Neural progenitor cell (in vitro differentiated cells): ENCODE measurements around the gene KRTAP4-6. TPM values are rescaled to one million over a fixed set of nuclear protein-coding genes. Genes with fewer than 3 reads are reported as not detected.

Experiments
- DNase-seq: peaks from one replicate; pipeline ENCODE4 v3.0.0-alpha.2; 2016; ENCODE audit warnings: low spot score
- H2AFZ ChIP-seq: fragments of 200-600 bp; sonication (generic); replicated peaks from 2 replicates; pipeline ENCODE4 v1.6.1; 2016; ENCODE audit warnings: antibody characterized with exemption
- H3F3A ChIP-seq: fragments of 200-600 bp; sonication (generic); 2 replicates; pipeline ENCODE4 v1.6.1; 2016; ENCODE audit warnings: antibody characterized with exemption, low read depth
- H3K27ac ChIP-seq: fragments of 200-600 bp; sonication (generic); 2 replicates; pipeline ENCODE4 v1.5.1; 2016; ENCODE audit warnings: mild to moderate bottlenecking
- H3K27me3 ChIP-seq: fragments of 200-600 bp; sonication (generic); 2 replicates; pipeline ENCODE4 v1.6.1; 2016; ENCODE audit warnings: mild to moderate bottlenecking, moderate library complexity
- H3K36me3 ChIP-seq: fragments of 200-600 bp; sonication (generic); 2 replicates; pipeline ENCODE4 v1.5.1; 2016
- H3K4me1 ChIP-seq: fragments of 200-600 bp; sonication (generic); 2 replicates; pipeline ENCODE4 v1.6.1; 2016; ENCODE audit warnings: mixed run types
- H3K4me2 ChIP-seq: fragments of 200-600 bp; sonication (generic); 2 replicates; pipeline ENCODE4 v1.6.1; 2016
- H3K4me3 ChIP-seq: fragments of 200-600 bp; sonication (generic); 2 replicates; pipeline ENCODE4 v1.5.1; 2016
- H3K79me2 ChIP-seq: fragments of 200-600 bp; sonication (generic); 2 replicates; pipeline ENCODE4 v1.6.1; 2016; ENCODE audit warnings: low read depth
- H3K9ac ChIP-seq: fragments of 200-600 bp; sonication (generic); 2 replicates; pipeline ENCODE4 v1.6.1; 2016
- H3K9me3 ChIP-seq: fragments of 200-600 bp; sonication (generic); 2 replicates; pipeline ENCODE4 v1.5.1; 2016; ENCODE audit warnings: low read depth
- H4K20me1 ChIP-seq: fragments of 200-600 bp; sonication (generic); 2 replicates; pipeline ENCODE4 v1.6.1; 2016; ENCODE audit warnings: low read depth
- H3K27ac Mint-ChIP-seq: 3 replicates; pipeline ENCODE4 v1.8.0; 2021; ENCODE audit warnings: mixed read lengths
- H3K27me3 Mint-ChIP-seq: 2 replicates; pipeline ENCODE4 v1.8.0; 2022; ENCODE audit warnings: low read depth, mild to moderate bottlenecking, inconsistent platforms, moderate library complexity, mixed read lengths; ENCODE audit not compliant: insufficient read depth
- H3K36me3 Mint-ChIP-seq: 3 replicates; pipeline ENCODE4 v1.8.0; 2021; ENCODE audit warnings: mixed read lengths
- H3K4me1 Mint-ChIP-seq: 3 replicates; pipeline ENCODE4 v1.8.0; 2021; ENCODE audit warnings: mixed read lengths
- H3K4me3 Mint-ChIP-seq: 3 replicates; pipeline ENCODE4 v1.8.0; 2021; ENCODE audit warnings: mild to moderate bottlenecking, moderate library complexity, mixed read lengths
- H3K9me3 Mint-ChIP-seq: 3 replicates; pipeline ENCODE4 v1.8.0; 2020; ENCODE audit warnings: mixed read lengths
- EZH2 ChIP-seq: fragments of 200-600 bp; sonication (generic); IDR thresholded peaks from 2 replicates; pipeline ENCODE4 v1.6.1; 2017; ENCODE audit warnings: antibody characterized with exemption, mild to moderate bottlenecking, moderate library complexity
- EZH2phosphoT487 ChIP-seq: fragments of 200-600 bp; sonication (generic); IDR thresholded peaks from 2 replicates; pipeline ENCODE4 v1.6.1; 2017; ENCODE audit warnings: antibody characterized with exemption
- total RNA-seq: library from RNA; depleted of rRNA; stranded (reverse); fragments of >200 nt; gene quantifications from 2 replicates; pipeline ENCODE4 v1.2.3, GENCODE V29; 2015; ENCODE audit warnings: low replicate concordance
- TF ChIP-seq, protein P1 (sequence below): fragments of 200-600 bp; sonication (generic); IDR thresholded peaks from 2 replicates; pipeline ENCODE4 v1.5.1; 2017; ENCODE audit warnings: antibody characterized with exemption, mild to moderate bottlenecking

The KRTAP4-6 gene
- total RNA-seq, 1 donor from 2014 or later: not detected

DNA sequence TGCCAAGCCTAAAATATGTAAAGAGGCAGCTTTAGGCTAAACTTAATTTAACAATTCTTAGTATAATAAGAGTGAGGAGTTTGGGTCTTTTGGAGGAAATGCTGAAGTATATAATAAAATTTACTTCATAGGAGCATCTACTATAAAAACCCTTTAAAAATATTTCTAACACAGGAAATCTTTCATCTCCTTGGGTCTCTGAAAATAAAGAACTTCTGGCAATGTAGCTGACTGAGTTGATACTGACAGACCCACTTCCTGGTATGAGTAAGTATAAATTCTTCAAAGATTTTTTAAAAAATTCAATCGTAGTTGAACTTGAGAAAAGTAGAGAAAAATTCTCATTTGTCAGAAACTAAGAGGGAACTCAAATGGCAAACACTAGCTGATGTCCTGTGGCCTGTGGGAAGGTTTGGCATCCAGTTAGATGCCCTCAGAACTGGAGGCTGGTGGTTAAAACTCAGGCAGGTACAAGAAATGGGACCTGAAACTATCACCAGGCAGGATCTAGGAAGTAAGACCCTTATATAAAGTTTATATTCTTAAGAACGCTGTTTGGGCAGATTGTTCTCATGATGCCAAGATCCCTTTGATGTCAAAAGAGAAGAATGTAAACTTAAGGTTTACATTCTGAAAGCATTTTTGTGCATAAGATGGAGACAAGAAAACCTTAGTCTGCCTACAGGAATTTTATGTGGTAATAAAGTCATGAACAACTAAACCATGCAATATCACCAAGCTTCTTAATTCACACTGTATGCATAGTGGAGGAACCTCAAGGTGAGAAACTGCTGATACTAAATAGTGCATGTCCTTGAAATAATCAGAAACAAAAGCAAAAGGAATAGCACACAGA lies 6.2 kb downstream of the KRTAP4-6 start:
- Mint-ChIP-seq H3K27ac (no peak overlapping the region), H3K27me3 (no peaks in the 10 kb centered on the region), H3K36me3 (no peaks in the 10 kb centered on the region), H3K4me3 (no peak overlapping the region), H3K9me3 (peaks cover 2% of the 10 kb centered on the region), H3K4me1 (no peaks in the 10 kb centered on the region)
- H3K4me1 ChIP-seq: no peaks in the 10 kb centered on the region
- H3K4me3 ChIP-seq: no peak overlapping the region
- DNase-seq: no peak
- H3K27ac ChIP-seq: no peak overlapping the region
- H3K36me3 ChIP-seq: no peaks in the 10 kb centered on the region
- TF ChIP-seq, protein P1, sequence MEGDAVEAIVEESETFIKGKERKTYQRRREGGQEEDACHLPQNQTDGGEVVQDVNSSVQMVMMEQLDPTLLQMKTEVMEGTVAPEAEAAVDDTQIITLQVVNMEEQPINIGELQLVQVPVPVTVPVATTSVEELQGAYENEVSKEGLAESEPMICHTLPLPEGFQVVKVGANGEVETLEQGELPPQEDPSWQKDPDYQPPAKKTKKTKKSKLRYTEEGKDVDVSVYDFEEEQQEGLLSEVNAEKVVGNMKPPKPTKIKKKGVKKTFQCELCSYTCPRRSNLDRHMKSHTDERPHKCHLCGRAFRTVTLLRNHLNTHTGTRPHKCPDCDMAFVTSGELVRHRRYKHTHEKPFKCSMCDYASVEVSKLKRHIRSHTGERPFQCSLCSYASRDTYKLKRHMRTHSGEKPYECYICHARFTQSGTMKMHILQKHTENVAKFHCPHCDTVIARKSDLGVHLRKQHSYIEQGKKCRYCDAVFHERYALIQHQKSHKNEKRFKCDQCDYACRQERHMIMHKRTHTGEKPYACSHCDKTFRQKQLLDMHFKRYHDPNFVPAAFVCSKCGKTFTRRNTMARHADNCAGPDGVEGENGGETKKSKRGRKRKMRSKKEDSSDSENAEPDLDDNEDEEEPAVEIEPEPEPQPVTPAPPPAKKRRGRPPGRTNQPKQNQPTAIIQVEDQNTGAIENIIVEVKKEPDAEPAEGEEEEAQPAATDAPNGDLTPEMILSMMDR: no peak
- TF ChIP-seq EZH2phosphoT487 (no peak), EZH2 (no peak)
- no peaks in the 10 kb centered on the region for H4K20me1 ChIP-seq
- H3K79me2 ChIP-seq: no peaks in the 10 kb centered on the region
- no peaks in the 10 kb centered on the region for H3K27me3 ChIP-seq
- H3K4me2 ChIP-seq: no peak overlapping the region
- H2AFZ ChIP-seq: peak overlapping the region; percentile 6
- H3K9ac ChIP-seq: no peak overlapping the region
- H3F3A ChIP-seq: no peaks in the 10 kb centered on the region
- peaks cover 5% of the 10 kb centered on the region for H3K9me3 ChIP-seq

DNA sequence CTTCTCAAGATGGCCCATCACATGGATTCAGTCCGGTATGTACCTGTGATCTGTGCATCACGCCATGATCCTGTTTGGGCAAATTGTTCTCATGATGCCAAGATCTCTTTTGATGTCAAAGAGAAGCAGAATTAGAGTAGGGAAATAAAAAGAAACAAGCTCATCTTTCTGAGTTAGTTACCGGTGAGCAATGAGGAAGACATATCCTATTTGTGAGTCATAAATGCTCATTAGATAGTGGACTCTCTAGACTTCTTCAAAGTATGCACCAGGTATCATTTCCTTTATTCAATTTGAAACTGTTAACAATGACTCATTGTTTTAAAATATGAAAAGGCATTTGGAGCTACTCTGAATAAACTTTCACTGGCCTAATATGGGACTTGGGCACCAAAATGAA lies 8.4 kb downstream of the KRTAP4-6 start:
- Mint-ChIP-seq H3K4me3 (no peak overlapping the region), H3K4me1 (no peaks in the 10 kb centered on the region), H3K36me3 (no peaks in the 10 kb centered on the region), H3K27ac (no peak overlapping the region), H3K9me3 (no peaks in the 10 kb centered on the region), H3K27me3 (no peaks in the 10 kb centered on the region)
- no peak overlapping the region for H3K9ac ChIP-seq
- no peaks in the 10 kb centered on the region for H4K20me1 ChIP-seq
- no peaks in the 10 kb centered on the region for H3K27me3 ChIP-seq
- no peak for DNase-seq
- no peak for TF ChIP-seq EZH2
- TF ChIP-seq, protein P1: no peak
- no peaks in the 10 kb centered on the region for H3K36me3 ChIP-seq
- H3K4me1 ChIP-seq: no peaks in the 10 kb centered on the region
- H3K79me2 ChIP-seq: no peaks in the 10 kb centered on the region
- no peak overlapping the region for H2AFZ ChIP-seq
- H3K4me2 ChIP-seq: no peak overlapping the region
- no peaks in the 10 kb centered on the region for H3F3A ChIP-seq
- H3K9me3 ChIP-seq: peaks cover 2% of the 10 kb centered on the region
- no peak overlapping the region for H3K4me3 ChIP-seq
- H3K27ac ChIP-seq: no peak overlapping the region

DNA sequence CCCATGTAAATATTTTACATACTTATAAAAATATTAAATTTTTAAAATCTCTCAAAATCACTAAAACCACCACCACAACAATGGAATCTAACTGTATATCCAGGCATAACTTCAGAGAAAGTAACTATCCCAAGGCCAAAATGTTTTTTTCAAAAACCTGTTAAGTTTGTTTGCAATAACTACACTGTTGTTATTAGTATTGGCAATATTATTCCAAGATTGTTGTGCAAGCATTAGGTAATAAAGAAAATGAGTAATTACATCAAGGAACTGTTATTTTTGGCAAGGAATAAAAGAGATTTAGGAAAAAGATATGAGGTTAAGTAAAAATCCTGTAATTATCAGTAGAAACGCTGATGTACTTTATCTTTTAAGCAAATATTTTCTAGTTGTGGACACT lies 13.0 kb downstream of the KRTAP4-6 start:
- Mint-ChIP-seq H3K36me3 (no peaks in the 10 kb centered on the region), H3K9me3 (no peaks in the 10 kb centered on the region), H3K4me1 (peaks cover 5% of the 10 kb centered on the region), H3K27ac (no peak overlapping the region), H3K27me3 (peaks cover 2% of the 10 kb centered on the region), H3K4me3 (no peak overlapping the region)
- H3K4me1 ChIP-seq: no peaks in the 10 kb centered on the region
- no peak overlapping the region for H3K9ac ChIP-seq
- H3F3A ChIP-seq: no peaks in the 10 kb centered on the region
- H4K20me1 ChIP-seq: no peaks in the 10 kb centered on the region
- TF ChIP-seq EZH2phosphoT487: no peak
- TF ChIP-seq EZH2: no peak
- TF ChIP-seq, protein P1: no peak
- H3K4me2 ChIP-seq: no peak overlapping the region
- H3K79me2 ChIP-seq: no peaks in the 10 kb centered on the region
- H3K27ac ChIP-seq: no peak overlapping the region
- H3K9me3 ChIP-seq: no peaks in the 10 kb centered on the region
- DNase-seq: no peak
- no peak overlapping the region for H2AFZ ChIP-seq
- H3K27me3 ChIP-seq: no peaks in the 10 kb centered on the region
- H3K4me3 ChIP-seq: no peak overlapping the region
- no peaks in the 10 kb centered on the region for H3K36me3 ChIP-seq
